Glutamatergic neuron (in vitro differentiated cells): ENCODE data around the gene KIF27. TPM values are rescaled to one million over a fixed set of nuclear protein-coding genes. Genes with fewer than 3 reads are reported as not detected.

Experiments used
- DNase-seq: peaks from one replicate; pipeline ENCODE4 v3.0.0; 2022
- H3K27ac Mint-ChIP-seq: one replicate; pipeline ENCODE4 v1.8.0; 2020; ENCODE audit warnings: mild to moderate bottlenecking, mixed read lengths, inconsistent platforms; ENCODE audit not compliant: unreplicated experiment
- H3K27me3 Mint-ChIP-seq: one replicate; pipeline ENCODE4 v1.8.0; 2020; ENCODE audit warnings: mild to moderate bottlenecking, moderate library complexity, mixed read lengths, inconsistent platforms; ENCODE audit not compliant: unreplicated experiment
- H3K36me3 Mint-ChIP-seq: one replicate; pipeline ENCODE4 v1.8.0; 2020; ENCODE audit warnings: mild to moderate bottlenecking, mixed read lengths, inconsistent platforms; ENCODE audit not compliant: unreplicated experiment
- H3K4me1 Mint-ChIP-seq: one replicate; pipeline ENCODE4 v1.8.0; 2020; ENCODE audit warnings: mild to moderate bottlenecking, low read depth, mixed read lengths, inconsistent platforms; ENCODE audit not compliant: unreplicated experiment
- H3K4me3 Mint-ChIP-seq: one replicate; pipeline ENCODE4 v1.8.0; 2020; ENCODE audit warnings: mild to moderate bottlenecking, mixed read lengths, inconsistent platforms; ENCODE audit not compliant: unreplicated experiment
- H3K9me3 Mint-ChIP-seq: one replicate; pipeline ENCODE4 v1.8.0; 2020; ENCODE audit warnings: mild to moderate bottlenecking, moderate library complexity, mixed read lengths, inconsistent platforms; ENCODE audit not compliant: unreplicated experiment
- total RNA-seq: library from RNA; stranded (reverse); fragmentation: NEBNext Ultra II Directional; extraction: Animal tissue kit (Norgen Biotek cat#: 25700); gene quantifications from one replicate; pipeline ENCODE4 v1.2.1, GENCODE V29; 2021; ENCODE audit not compliant: unreplicated experiment
- TF ChIP-seq, protein P1 (sequence below): fragments of 200-600 bp; sonication (generic); IDR thresholded peaks from one replicate; pipeline ENCODE4 v1.5.0; 2021; ENCODE audit not compliant: partially characterized antibody, unreplicated experiment

Gene KIF27
- total RNA-seq, 1 donor from 2014 or later: 4.2 TPM

DNA sequence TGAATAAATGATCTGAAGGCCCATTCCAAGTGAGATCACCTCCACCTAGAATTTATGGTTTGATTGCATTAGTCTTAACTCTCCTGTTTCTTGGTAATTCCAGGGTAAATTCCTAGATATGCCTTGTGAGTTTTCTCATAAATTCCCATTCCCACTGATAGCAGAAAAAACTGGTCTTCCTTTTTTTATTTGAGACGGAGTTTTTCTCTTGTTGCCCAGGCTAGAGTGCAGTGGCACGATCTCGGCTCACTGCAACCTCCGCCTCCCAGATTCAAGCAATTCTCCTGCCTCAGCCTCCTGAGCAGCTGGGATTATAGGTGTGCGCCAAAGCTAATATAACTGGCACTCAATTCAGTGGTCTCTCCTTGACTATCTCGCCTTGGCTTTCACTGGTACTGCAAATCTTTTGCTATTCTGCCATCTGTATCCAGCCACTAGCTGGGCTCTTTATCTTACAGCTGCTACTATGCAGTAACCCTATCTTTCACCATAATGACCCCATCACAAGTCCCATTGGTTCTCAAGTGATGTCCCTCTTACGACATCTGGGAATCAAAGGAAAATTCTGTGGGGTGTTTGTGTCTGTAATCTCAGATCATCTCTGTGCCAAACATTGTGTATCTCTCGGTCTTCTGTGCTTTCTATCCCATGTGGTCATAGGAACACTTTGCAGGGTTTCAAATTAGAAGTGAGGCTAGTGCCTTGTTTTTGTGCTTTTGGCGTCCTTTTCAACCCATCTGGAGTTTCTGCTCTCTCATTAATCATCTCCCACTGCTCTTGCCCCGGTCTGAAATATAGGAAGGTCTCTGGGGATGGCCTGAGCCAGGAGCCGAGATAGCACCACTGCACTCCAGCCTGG is 44.3 kb upstream of the KIF27 start:
- H3K4me3 Mint-ChIP-seq: no peak overlapping the region
- TF ChIP-seq, protein P1, sequence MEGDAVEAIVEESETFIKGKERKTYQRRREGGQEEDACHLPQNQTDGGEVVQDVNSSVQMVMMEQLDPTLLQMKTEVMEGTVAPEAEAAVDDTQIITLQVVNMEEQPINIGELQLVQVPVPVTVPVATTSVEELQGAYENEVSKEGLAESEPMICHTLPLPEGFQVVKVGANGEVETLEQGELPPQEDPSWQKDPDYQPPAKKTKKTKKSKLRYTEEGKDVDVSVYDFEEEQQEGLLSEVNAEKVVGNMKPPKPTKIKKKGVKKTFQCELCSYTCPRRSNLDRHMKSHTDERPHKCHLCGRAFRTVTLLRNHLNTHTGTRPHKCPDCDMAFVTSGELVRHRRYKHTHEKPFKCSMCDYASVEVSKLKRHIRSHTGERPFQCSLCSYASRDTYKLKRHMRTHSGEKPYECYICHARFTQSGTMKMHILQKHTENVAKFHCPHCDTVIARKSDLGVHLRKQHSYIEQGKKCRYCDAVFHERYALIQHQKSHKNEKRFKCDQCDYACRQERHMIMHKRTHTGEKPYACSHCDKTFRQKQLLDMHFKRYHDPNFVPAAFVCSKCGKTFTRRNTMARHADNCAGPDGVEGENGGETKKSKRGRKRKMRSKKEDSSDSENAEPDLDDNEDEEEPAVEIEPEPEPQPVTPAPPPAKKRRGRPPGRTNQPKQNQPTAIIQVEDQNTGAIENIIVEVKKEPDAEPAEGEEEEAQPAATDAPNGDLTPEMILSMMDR: no peak

GRCh38 chr9:83964973-83965349 is 43.7 kb upstream of the KIF27 start:
- Mint-ChIP-seq H3K4me1 (peaks cover 19% of the 10 kb centered on the region), H3K4me3 (no peak overlapping the region), H3K27me3 (peaks cover 2% of the 10 kb centered on the region), H3K36me3 (no peaks in the 10 kb centered on the region), H3K27ac (peak overlapping the region; percentile 85), H3K9me3 (peaks cover 8% of the 10 kb centered on the region)
- no peak for DNase-seq
- TF ChIP-seq, protein P1: no peak

More for the DNA sequence above, 44.3 kb upstream of the KIF27 start:
- Mint-ChIP-seq H3K9me3 (peaks cover 8% of the 10 kb centered on the region), H3K27ac (peak overlapping the region; percentile 85), H3K27me3 (peaks cover 2% of the 10 kb centered on the region), H3K4me1 (peaks cover 19% of the 10 kb centered on the region), H3K36me3 (no peaks in the 10 kb centered on the region)
- no peak for DNase-seq

- Mint-ChIP-seq H3K27ac (no peak overlapping the region), H3K9me3 (peaks cover 8% of the 10 kb centered on the region), H3K27me3 (peaks cover 2% of the 10 kb centered on the region), H3K4me1 (peaks cover 14% of the 10 kb centered on the region), H3K4me3 (no peak overlapping the region), H3K36me3 (no peaks in the 10 kb centered on the region)
- DNase-seq: no peak
- TF ChIP-seq, protein P1: no peak
Observed at GRCh38 chr9:83962165-83962564, 40.9 kb upstream of the KIF27 start.

DNA sequence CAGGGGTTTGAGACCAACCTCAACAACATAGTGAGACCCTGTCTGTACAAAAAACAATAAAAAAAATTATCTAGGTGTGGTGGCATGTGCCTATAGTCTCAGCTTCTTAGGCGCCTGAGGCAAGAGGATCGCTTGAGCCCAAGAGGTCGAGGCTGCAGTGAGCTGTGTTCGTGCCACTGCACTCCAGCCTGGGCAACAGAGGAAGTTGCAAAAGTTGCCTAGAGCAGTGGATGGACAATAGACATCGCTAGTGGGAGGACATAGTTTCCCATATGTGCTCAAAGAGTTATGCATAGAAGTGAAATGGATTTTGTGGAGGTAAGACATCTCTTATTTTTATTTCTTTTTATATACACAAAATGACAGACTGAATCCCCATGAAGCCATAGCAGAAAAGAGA is 39.8 kb upstream of the KIF27 start:
- H3K27ac Mint-ChIP-seq: no peak overlapping the region
- H3K9me3 Mint-ChIP-seq: peaks cover 4% of the 10 kb centered on the region
- TF ChIP-seq, protein P1: no peak
- H3K36me3 Mint-ChIP-seq: no peaks in the 10 kb centered on the region
- no peak for DNase-seq
- peaks cover 7% of the 10 kb centered on the region for H3K4me1 Mint-ChIP-seq
- H3K27me3 Mint-ChIP-seq: no peaks in the 10 kb centered on the region
- no peak overlapping the region for H3K4me3 Mint-ChIP-seq

GRCh38 chr9:83959061-83959460 is 37.8 kb upstream of the KIF27 start:
- H3K4me1 Mint-ChIP-seq: peaks cover 4% of the 10 kb centered on the region
- TF ChIP-seq, protein P1: no peak
- no peaks in the 10 kb centered on the region for H3K36me3 Mint-ChIP-seq
- H3K9me3 Mint-ChIP-seq: peaks cover 2% of the 10 kb centered on the region
- no peak overlapping the region for H3K4me3 Mint-ChIP-seq
- no peak overlapping the region for H3K27ac Mint-ChIP-seq
- no peak for DNase-seq
- no peaks in the 10 kb centered on the region for H3K27me3 Mint-ChIP-seq
